ENCODE data around the gene SCN8A.
"Not testable (repeated sequence)": the region's sequence is repeated elsewhere in the genome, so short reads cannot be mapped to it uniquely, and the experiment has no call there.

SCN8A gene

DNA sequence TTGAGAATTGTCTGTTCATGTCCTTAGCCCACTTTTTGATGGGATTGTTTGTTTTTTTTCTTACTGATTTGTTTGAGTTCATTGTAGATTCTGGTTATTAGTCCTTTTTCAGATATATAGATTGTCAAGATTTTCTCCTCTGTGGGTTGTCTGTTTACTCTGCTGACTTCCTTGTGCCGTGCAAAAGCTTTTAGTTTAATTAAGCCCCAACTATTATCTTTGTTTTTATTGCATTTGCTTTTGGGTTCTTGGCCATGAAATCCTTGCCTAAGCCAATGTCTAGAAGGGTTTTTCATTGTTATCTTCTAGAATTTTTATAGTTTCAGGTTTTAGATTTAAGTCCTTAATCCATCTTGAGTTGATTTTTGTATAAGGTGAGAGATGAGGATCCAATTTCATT, 14.9 kb downstream of the SCN8A start:
- H3K79me1 ChIP-seq (ENCODE audit: low read length); H3K4ac ChIP-seq (ENCODE audit: low read depth, low read length); H2BK12ac ChIP-seq (ENCODE audit: low read length); H3K4me2 ChIP-seq (ENCODE audit: low read length); H3K18ac ChIP-seq (ENCODE audit: low read length); H2BK5ac ChIP-seq (ENCODE audit: low read depth, low read length, poor library complexity); H3K9ac ChIP-seq (ENCODE audit: low read length); H4K12ac ChIP-seq (ENCODE audit: low read depth, low read length); H3K36me3 ChIP-seq (ENCODE audit: control insufficient read depth in 1 of 2, insufficient read depth in 2 of 2, low read length in 2 of 2); H4K8ac ChIP-seq (ENCODE audit: low read depth, low read length); H3K4me3 ChIP-seq (ENCODE audit: low read depth, low read length); H3K27me3 ChIP-seq (ENCODE audit: insufficient read depth, low read length); H3K4me1 ChIP-seq (ENCODE audit: control insufficient read depth in 1 of 2, insufficient read depth in 2 of 2, low read length in 2 of 2); H2AFZ ChIP-seq (ENCODE audit: insufficient read depth, low read length, poor library complexity); H2AK5ac ChIP-seq (ENCODE audit: low read length); H3K27ac ChIP-seq (ENCODE audit: low read depth, low read length); H4K91ac ChIP-seq (ENCODE audit: low read depth, low read length); DNase-seq; H3K9me3 ChIP-seq (ENCODE audit: insufficient read depth, low read depth, low read length); H3K79me2 ChIP-seq (ENCODE audit: control insufficient read depth, insufficient read depth, low read length, poor library complexity); H3K23ac ChIP-seq (ENCODE audit: low read length); H3K14ac ChIP-seq (ENCODE audit: low read length); H2BK120ac ChIP-seq (ENCODE audit: insufficient read depth, low read length, poor library complexity): not testable (repeated sequence)
- WGBS (ENCODE audit: extremely low coverage, insufficient coverage, insufficient read length) = no CpG with 5 or more reads among the region's 1 CpG

DNA sequence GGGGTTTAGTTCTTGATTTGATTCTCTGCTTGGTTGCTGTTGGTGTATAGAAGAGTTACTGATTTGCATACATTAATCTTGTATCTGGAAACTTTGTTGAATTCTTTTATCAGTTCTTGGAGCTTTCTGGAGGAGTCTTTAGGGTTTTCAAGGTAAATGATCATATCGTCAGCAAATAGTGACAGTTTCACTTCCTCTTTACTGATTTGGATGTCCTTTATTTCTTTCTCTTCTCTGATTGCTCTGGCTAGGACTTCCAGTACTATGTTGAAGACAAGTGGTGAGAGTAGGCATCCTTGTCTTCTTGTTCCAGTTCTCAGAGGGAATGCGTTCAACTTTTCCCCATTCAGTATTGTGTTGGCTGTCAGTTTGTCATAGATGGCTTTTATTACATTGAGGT, 16.2 kb downstream of the SCN8A start:
- H2BK120ac ChIP-seq (ENCODE audit: insufficient read depth, low read length, poor library complexity); H2BK12ac ChIP-seq (ENCODE audit: low read length); H3K4me2 ChIP-seq (ENCODE audit: low read length); H4K91ac ChIP-seq (ENCODE audit: low read depth, low read length); H3K4me1 ChIP-seq (ENCODE audit: control insufficient read depth in 1 of 2, insufficient read depth in 2 of 2, low read length in 2 of 2); H3K9ac ChIP-seq (ENCODE audit: low read length); H3K9me3 ChIP-seq (ENCODE audit: insufficient read depth, low read depth, low read length); DNase-seq; H3K14ac ChIP-seq (ENCODE audit: low read length); H3K79me2 ChIP-seq (ENCODE audit: control insufficient read depth, insufficient read depth, low read length, poor library complexity); H3K79me1 ChIP-seq (ENCODE audit: low read length); H3K18ac ChIP-seq (ENCODE audit: low read length); H4K12ac ChIP-seq (ENCODE audit: low read depth, low read length); H2AK5ac ChIP-seq (ENCODE audit: low read length); H3K23ac ChIP-seq (ENCODE audit: low read length); H3K27ac ChIP-seq (ENCODE audit: low read depth, low read length); H4K8ac ChIP-seq (ENCODE audit: low read depth, low read length); H2BK5ac ChIP-seq (ENCODE audit: low read depth, low read length, poor library complexity); H3K27me3 ChIP-seq (ENCODE audit: insufficient read depth, low read length); H3K4ac ChIP-seq (ENCODE audit: low read depth, low read length); H2AFZ ChIP-seq (ENCODE audit: insufficient read depth, low read length, poor library complexity); H3K36me3 ChIP-seq (ENCODE audit: control insufficient read depth in 1 of 2, insufficient read depth in 2 of 2, low read length in 2 of 2); H3K4me3 ChIP-seq (ENCODE audit: low read depth, low read length): not testable (repeated sequence)
- no CpG with 5 or more reads among the region's 2 CpGs for WGBS (ENCODE audit: extremely low coverage, insufficient coverage, insufficient read length)

DNA sequence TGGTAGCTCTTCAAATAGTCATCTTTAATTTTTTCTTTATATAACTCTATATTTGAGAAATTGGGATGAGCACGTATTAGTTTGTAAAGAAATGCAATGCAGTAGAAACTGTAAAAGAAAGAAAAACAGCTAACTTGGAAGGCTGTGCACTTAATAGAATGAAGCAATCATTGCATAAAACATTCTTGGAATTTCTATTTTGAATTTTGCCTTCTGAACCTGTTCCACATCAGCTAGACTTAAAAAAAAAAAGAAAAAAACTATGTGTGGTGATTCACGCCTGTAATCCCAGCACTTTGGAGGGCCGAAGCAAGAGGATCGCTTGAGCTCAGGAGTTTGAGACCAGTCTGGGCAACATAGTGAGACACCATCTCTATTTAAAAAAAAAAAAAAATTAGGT, 29.4 kb downstream of the SCN8A start:
- no peak overlapping the region for H3K4ac ChIP-seq (ENCODE audit: low read depth, low read length)
- H2AFZ ChIP-seq (ENCODE audit: insufficient read depth, low read length, poor library complexity) = no peak overlapping the region
- no peak overlapping the region for H4K91ac ChIP-seq (ENCODE audit: low read depth, low read length)
- H3K4me2 ChIP-seq (ENCODE audit: low read length) = no peak overlapping the region
- no peak overlapping the region for H3K18ac ChIP-seq (ENCODE audit: low read length)
- H3K79me2 ChIP-seq (ENCODE audit: control insufficient read depth, insufficient read depth, low read length, poor library complexity) = no peaks in the 10 kb centered on the region
- no peak overlapping the region for H3K9ac ChIP-seq (ENCODE audit: low read length)
- H3K27ac ChIP-seq (ENCODE audit: low read depth, low read length) = no peak overlapping the region
- no peak overlapping the region for H2BK120ac ChIP-seq (ENCODE audit: insufficient read depth, low read length, poor library complexity)
- H2BK5ac ChIP-seq (ENCODE audit: low read depth, low read length, poor library complexity) = no peak overlapping the region
- H3K4me1 ChIP-seq (ENCODE audit: control insufficient read depth in 1 of 2, insufficient read depth in 2 of 2, low read length in 2 of 2) = no peaks in the 10 kb centered on the region
- no peak overlapping the region for H3K23ac ChIP-seq (ENCODE audit: low read length)
- DNase-seq = peak in 1 of 2 donors; percentile 1
- no peak overlapping the region for H2AK5ac ChIP-seq (ENCODE audit: low read length)
- H4K12ac ChIP-seq (ENCODE audit: low read depth, low read length) = no peak overlapping the region
- no peaks in the 10 kb centered on the region for H3K9me3 ChIP-seq (ENCODE audit: insufficient read depth, low read depth, low read length)
- no CpG with 5 or more reads among the region's 4 CpGs for WGBS (ENCODE audit: extremely low coverage, insufficient coverage, insufficient read length)
- H4K8ac ChIP-seq (ENCODE audit: low read depth, low read length) = no peak overlapping the region
- H3K36me3 ChIP-seq (ENCODE audit: control insufficient read depth in 1 of 2, insufficient read depth in 2 of 2, low read length in 2 of 2) = no peaks in the 10 kb centered on the region
- no peaks in the 10 kb centered on the region for H3K79me1 ChIP-seq (ENCODE audit: low read length)
- H2BK12ac ChIP-seq (ENCODE audit: low read length) = no peak overlapping the region
- H3K14ac ChIP-seq (ENCODE audit: low read length) = no peak overlapping the region
- no peak overlapping the region for H3K4me3 ChIP-seq (ENCODE audit: low read depth, low read length)
- H3K27me3 ChIP-seq (ENCODE audit: insufficient read depth, low read length) = no peaks in the 10 kb centered on the region

DNA sequence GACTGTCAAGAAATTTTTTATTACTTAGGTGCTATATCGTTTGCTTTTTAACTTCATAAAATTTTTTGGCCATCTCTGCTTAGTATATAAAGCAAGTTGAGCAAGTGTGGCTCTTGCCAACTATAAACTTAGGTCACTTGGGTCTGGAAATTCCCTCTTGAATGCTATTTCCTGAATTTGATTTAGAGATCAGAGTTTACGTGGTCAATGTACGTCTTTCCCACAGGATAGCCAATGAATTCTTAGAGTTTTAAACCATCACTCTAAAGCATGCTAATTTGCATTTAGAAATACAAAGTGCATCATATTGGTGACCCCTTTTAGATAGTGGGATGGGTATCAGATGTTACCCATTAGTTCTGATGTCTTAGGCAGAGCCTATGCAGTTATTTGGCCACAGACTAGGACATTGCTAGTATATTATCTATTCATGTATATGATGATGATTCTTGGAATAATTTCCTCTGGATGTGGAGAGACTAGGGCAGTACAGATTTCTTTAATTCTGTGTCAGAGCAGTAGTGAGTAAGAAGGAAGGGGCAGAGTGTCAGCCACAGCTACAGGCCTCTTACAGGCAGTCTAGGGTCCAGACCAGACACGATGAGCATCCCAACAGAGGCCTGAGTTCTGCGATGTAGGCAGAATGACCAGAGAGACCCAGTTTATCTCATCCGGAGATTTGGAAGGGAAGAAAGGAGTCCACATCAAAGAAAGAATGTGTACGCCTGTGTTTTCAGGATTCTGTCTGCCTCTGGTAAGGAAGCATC, 30.3 kb downstream of the SCN8A start:
- H2BK12ac ChIP-seq (ENCODE audit: low read length) = no peak overlapping the region
- DNase-seq = no peak
- H3K4me1 ChIP-seq (ENCODE audit: control insufficient read depth in 1 of 2, insufficient read depth in 2 of 2, low read length in 2 of 2) = no peaks in the 10 kb centered on the region
- H2AK5ac ChIP-seq (ENCODE audit: low read length) = no peak overlapping the region
- H3K14ac ChIP-seq (ENCODE audit: low read length) = no peak overlapping the region
- H3K4ac ChIP-seq (ENCODE audit: low read depth, low read length) = no peak overlapping the region
- H3K23ac ChIP-seq (ENCODE audit: low read length) = no peak overlapping the region
- no peak overlapping the region for H3K4me2 ChIP-seq (ENCODE audit: low read length)
- no peaks in the 10 kb centered on the region for H3K9me3 ChIP-seq (ENCODE audit: insufficient read depth, low read depth, low read length)
- no peak overlapping the region for H2AFZ ChIP-seq (ENCODE audit: insufficient read depth, low read length, poor library complexity)
- no peak overlapping the region for H3K9ac ChIP-seq (ENCODE audit: low read length)
- H3K18ac ChIP-seq (ENCODE audit: low read length) = no peak overlapping the region
- H4K12ac ChIP-seq (ENCODE audit: low read depth, low read length) = no peak overlapping the region
- H4K91ac ChIP-seq (ENCODE audit: low read depth, low read length) = no peak overlapping the region
- H3K36me3 ChIP-seq (ENCODE audit: control insufficient read depth in 1 of 2, insufficient read depth in 2 of 2, low read length in 2 of 2) = no peaks in the 10 kb centered on the region
- H3K4me3 ChIP-seq (ENCODE audit: low read depth, low read length) = no peak overlapping the region
- no peak overlapping the region for H2BK5ac ChIP-seq (ENCODE audit: low read depth, low read length, poor library complexity)
- no peaks in the 10 kb centered on the region for H3K27me3 ChIP-seq (ENCODE audit: insufficient read depth, low read length)
- H4K8ac ChIP-seq (ENCODE audit: low read depth, low read length) = no peak overlapping the region
- no peaks in the 10 kb centered on the region for H3K79me1 ChIP-seq (ENCODE audit: low read length)
- no CpG with 5 or more reads among the region's 7 CpGs for WGBS (ENCODE audit: extremely low coverage, insufficient coverage, insufficient read length)
- no peaks in the 10 kb centered on the region for H3K79me2 ChIP-seq (ENCODE audit: control insufficient read depth, insufficient read depth, low read length, poor library complexity)
- no peak overlapping the region for H2BK120ac ChIP-seq (ENCODE audit: insufficient read depth, low read length, poor library complexity)
- H3K27ac ChIP-seq (ENCODE audit: low read depth, low read length) = no peak overlapping the region
